WERI-Rb-1 (cell line): ENCODE measurements around the gene POMT2.

Source experiments
- DNase-seq: peaks from one replicate; pipeline ENCODE4 v3.0.0-alpha.2; 2020
- H3K27ac ChIP-seq: fragments of 250-450 bp; sonication (Bioruptor Pico); 2 replicates; pipeline ENCODE4 v1.5.1; 2020; ENCODE audit warnings: mild to moderate bottlenecking, moderate library complexity
- H3K27me3 ChIP-seq: fragments of 250-450 bp; sonication (Bioruptor Pico); 2 replicates; pipeline ENCODE4 v1.5.1; 2021; ENCODE audit warnings: mild to moderate bottlenecking, low read depth, moderate library complexity; ENCODE audit not compliant: insufficient read depth, severe bottlenecking
- H3K36me3 ChIP-seq: fragments of 250-450 bp; sonication (Bioruptor Pico); 2 replicates; pipeline ENCODE4 v1.5.1; 2020; ENCODE audit warnings: mild to moderate bottlenecking, moderate library complexity
- H3K4me3 ChIP-seq: 2 replicates; pipeline ENCODE4 v1.5.1; 2011; ENCODE audit warnings: low read depth, mild to moderate bottlenecking, control low read depth, low read length
- H3K9me3 ChIP-seq: fragments of 250-450 bp; sonication (Bioruptor Pico); 2 replicates; pipeline ENCODE4 v1.5.1; 2021; ENCODE audit warnings: mild to moderate bottlenecking, moderate library complexity; ENCODE audit not compliant: severe bottlenecking
- TF ChIP-seq, protein P1 (sequence below): IDR thresholded peaks from 2 replicates; pipeline ENCODE4 v1.5.1; 2011; ENCODE audit warnings: low read depth, mild to moderate bottlenecking, control low read depth, inconsistent platforms, low read length

The POMT2 gene

DNA sequence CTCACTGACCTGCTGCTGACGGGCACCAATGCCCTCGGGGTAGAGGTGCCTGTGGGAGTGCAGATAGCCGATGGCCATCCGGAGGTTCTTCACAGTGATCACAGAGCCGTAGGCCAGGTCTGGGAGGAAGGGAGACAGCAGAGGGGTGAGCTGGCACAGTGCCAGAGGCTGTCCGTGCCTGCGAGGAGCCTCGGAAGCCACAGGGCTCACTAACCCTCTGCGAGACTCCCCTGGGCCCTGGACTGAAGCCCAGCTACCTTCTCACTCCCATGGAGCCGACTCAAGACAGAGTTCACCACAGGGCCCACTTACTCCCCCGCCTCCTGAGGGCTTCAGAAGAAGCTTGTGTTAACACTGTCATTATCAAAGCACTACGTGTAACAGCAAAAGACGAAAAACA, 24.5 kb downstream of the POMT2 start:
- no peak for DNase-seq
- no peaks in the 10 kb centered on the region for H3K9me3 ChIP-seq
- H3K4me3 ChIP-seq, result no peak overlapping the region
- no peak overlapping the region for H3K27ac ChIP-seq
- H3K36me3 ChIP-seq, result peaks cover 54% of the 10 kb centered on the region
- TF ChIP-seq, protein P1, sequence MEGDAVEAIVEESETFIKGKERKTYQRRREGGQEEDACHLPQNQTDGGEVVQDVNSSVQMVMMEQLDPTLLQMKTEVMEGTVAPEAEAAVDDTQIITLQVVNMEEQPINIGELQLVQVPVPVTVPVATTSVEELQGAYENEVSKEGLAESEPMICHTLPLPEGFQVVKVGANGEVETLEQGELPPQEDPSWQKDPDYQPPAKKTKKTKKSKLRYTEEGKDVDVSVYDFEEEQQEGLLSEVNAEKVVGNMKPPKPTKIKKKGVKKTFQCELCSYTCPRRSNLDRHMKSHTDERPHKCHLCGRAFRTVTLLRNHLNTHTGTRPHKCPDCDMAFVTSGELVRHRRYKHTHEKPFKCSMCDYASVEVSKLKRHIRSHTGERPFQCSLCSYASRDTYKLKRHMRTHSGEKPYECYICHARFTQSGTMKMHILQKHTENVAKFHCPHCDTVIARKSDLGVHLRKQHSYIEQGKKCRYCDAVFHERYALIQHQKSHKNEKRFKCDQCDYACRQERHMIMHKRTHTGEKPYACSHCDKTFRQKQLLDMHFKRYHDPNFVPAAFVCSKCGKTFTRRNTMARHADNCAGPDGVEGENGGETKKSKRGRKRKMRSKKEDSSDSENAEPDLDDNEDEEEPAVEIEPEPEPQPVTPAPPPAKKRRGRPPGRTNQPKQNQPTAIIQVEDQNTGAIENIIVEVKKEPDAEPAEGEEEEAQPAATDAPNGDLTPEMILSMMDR, result no peak
- H3K27me3 ChIP-seq, result no peaks in the 10 kb centered on the region

DNA sequence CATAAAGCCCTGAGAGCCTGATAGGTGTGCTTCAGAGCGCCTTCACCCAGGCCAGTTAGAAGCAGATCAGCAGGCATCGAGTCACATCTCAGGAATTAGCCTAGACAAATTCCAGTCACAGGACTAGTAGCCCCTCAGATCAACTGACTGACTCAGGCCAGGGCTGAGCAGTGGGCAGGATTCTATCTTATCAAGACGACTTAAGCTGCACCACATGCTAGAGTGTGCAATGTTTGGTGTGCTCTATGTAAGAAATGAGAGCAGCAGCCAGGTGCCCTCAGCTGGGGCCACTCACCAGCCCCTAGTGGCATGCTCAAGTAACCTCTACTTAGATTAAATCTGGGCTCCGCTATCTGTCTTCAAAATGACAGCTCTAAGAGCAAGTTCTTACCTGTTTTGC, 30.0 kb downstream of the POMT2 start:
- peaks cover 29% of the 10 kb centered on the region for H3K36me3 ChIP-seq
- no peak overlapping the region for H3K27ac ChIP-seq
- no peak overlapping the region for H3K4me3 ChIP-seq
- TF ChIP-seq, protein P1, result peak; percentile 48
- DNase-seq, result peak; percentile 43
- H3K9me3 ChIP-seq, result no peaks in the 10 kb centered on the region
- no peaks in the 10 kb centered on the region for H3K27me3 ChIP-seq

DNA sequence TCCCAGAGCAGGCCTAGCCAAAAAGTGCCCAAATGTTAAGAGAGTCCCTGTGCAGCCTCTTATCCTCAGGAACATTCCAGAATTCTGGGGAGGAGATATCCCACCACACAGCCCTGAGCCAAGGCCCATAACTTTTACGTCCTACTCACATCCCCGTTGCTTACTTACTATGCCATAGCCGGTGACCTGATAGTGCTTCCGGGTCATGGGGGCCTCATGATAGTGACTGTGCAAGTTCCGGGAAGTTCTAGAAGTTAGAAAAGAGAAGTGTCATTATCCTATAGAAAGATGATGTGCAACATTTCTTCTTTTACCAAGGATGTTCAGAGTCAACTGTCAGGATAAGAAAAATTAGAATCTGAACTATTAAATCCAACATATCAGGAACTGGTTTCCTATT, 34.1 kb downstream of the POMT2 start:
- Histone ChIP-seq H3K27me3 (no peaks in the 10 kb centered on the region), H3K27ac (no peak overlapping the region), H3K36me3 (peaks cover 46% of the 10 kb centered on the region), H3K9me3 (no peaks in the 10 kb centered on the region), H3K4me3 (no peak overlapping the region)
- TF ChIP-seq, protein P1, result no peak
- DNase-seq, result no peak

DNA sequence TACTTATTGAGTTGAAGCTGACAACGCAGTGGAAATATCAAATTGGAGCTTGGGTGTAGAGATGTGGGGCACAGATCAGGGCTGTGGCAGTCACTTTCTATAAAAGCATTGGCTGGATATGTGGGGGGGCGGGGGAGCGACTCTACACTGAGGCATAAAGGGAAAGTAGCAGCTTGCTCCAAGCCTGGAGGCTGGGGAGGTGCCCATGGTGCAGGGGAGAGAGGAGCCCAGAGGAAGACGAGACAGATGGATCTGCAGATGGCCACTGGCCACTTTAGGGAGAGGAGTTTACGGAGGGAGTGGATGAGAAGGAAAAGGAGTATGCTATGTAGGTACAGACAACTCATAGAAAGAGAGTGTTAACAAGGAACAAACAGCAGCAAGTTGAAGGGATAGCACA, 36.2 kb downstream of the POMT2 start:
- peak; percentile 28 for DNase-seq
- TF ChIP-seq, protein P1, result no peak
- Histone ChIP-seq H3K9me3 (no peaks in the 10 kb centered on the region), H3K4me3 (no peak overlapping the region), H3K36me3 (peaks cover 49% of the 10 kb centered on the region), H3K27me3 (no peaks in the 10 kb centered on the region), H3K27ac (no peak overlapping the region)

DNA sequence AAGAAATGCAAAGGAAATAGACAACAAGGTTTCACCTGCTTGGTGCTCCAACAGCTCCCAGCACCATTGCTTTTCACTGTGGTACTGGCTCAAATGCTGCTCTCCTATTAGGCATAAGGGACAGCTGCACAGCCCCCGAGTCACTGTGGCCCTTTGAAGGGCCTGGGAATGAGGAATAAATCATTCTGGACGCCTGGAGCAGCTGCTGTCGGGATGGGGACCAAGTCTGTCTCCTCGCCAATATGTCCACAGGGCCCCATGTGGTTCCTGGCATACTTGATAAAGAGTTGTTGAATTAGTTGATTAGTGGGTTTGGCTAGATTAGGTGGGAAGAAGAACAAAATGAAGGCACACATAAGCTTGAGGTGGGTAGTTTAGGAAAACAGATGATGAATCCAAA, 36.6 kb downstream of the POMT2 start:
- H3K27ac ChIP-seq, result no peak overlapping the region
- no peak overlapping the region for H3K4me3 ChIP-seq

More for the DNA sequence above, 36.6 kb downstream of the POMT2 start:
- TF ChIP-seq, protein P1, result no peak
- H3K27me3 ChIP-seq, result no peaks in the 10 kb centered on the region
- DNase-seq, result no peak
- no peaks in the 10 kb centered on the region for H3K9me3 ChIP-seq
- H3K36me3 ChIP-seq, result peaks cover 50% of the 10 kb centered on the region
